GM23248 (cell line): ENCODE results near the gene DEPDC7. TPM values are rescaled to one million over a fixed set of nuclear protein-coding genes. Genes with fewer than 3 reads are reported as not detected.

Experiments used
- DNase-seq: peaks from one replicate; pipeline ENCODE4 v3.0.0-alpha.2; 2015
- H2AFZ ChIP-seq: fragments of 200-600 bp; sonication (generic); 2 replicates; pipeline ENCODE4 v1.6.1; 2016; ENCODE audit warnings: antibody characterized with exemption
- H3F3A ChIP-seq: fragments of 200-600 bp; sonication (generic); 2 replicates; pipeline ENCODE4 v1.6.1; 2016; ENCODE audit warnings: mild to moderate bottlenecking, antibody characterized with exemption, mixed run types; ENCODE audit not compliant: insufficient read depth
- H3K27ac ChIP-seq: fragments of 200-600 bp; sonication (generic); 2 replicates; pipeline ENCODE4 v1.5.1; 2016; ENCODE audit warnings: mild to moderate bottlenecking
- H3K27me3 ChIP-seq: fragments of 200-600 bp; sonication (generic); replicated peaks from 2 replicates; pipeline ENCODE4 v1.6.1; 2016; ENCODE audit warnings: mild to moderate bottlenecking; ENCODE audit not compliant: insufficient read depth
- H3K36me3 ChIP-seq: fragments of 200-600 bp; sonication (generic); 2 replicates; pipeline ENCODE4 v1.6.1; 2016; ENCODE audit warnings: low read depth, mild to moderate bottlenecking
- H3K4me1 ChIP-seq: fragments of 200-600 bp; sonication (generic); 2 replicates; pipeline ENCODE4 v1.6.1; 2016; ENCODE audit warnings: mild to moderate bottlenecking; ENCODE audit not compliant: insufficient read depth
- H3K4me2 ChIP-seq: fragments of 200-600 bp; sonication (generic); one replicate; pipeline ENCODE4 v1.6.1; 2016; ENCODE audit warnings: mild to moderate bottlenecking; ENCODE audit not compliant: unreplicated experiment
- H3K4me3 ChIP-seq: fragments of 200-600 bp; sonication (generic); 2 replicates; pipeline ENCODE4 v1.5.1; 2016; ENCODE audit warnings: mild to moderate bottlenecking
- H3K79me2 ChIP-seq: fragments of 200-600 bp; sonication (generic); 2 replicates; pipeline ENCODE4 v1.6.1; 2016; ENCODE audit warnings: mild to moderate bottlenecking; ENCODE audit not compliant: insufficient read depth
- H3K9ac ChIP-seq: fragments of 200-600 bp; sonication (generic); 2 replicates; pipeline ENCODE4 v1.6.1; 2016; ENCODE audit warnings: mild to moderate bottlenecking
- H3K9me2 ChIP-seq: fragments of 200-600 bp; sonication (generic); 2 replicates; pipeline ENCODE4 v1.6.1; 2016; ENCODE audit warnings: mixed run types, mild to moderate bottlenecking, moderate library complexity; ENCODE audit not compliant: insufficient read depth
- H3K9me3 ChIP-seq: fragments of 200-600 bp; sonication (generic); one replicate; pipeline ENCODE4 v1.6.1; 2017; ENCODE audit warnings: low read depth
- H4K20me1 ChIP-seq: fragments of 200-600 bp; sonication (generic); 2 replicates; pipeline ENCODE4 v1.6.0; 2016; ENCODE audit not compliant: insufficient read depth
- EZH2 ChIP-seq: fragments of 200-600 bp; sonication (generic); IDR thresholded peaks from 2 replicates; pipeline ENCODE4 v1.6.1; 2018; ENCODE audit warnings: antibody characterized with exemption, mild to moderate bottlenecking; ENCODE audit not compliant: insufficient read depth, poor library complexity, severe bottlenecking
- EZH2phosphoT487 ChIP-seq: fragments of 200-600 bp; sonication (generic); IDR thresholded peaks from 2 replicates; pipeline ENCODE4 v1.6.1; 2018; ENCODE audit warnings: antibody characterized with exemption, moderate library complexity, mild to moderate bottlenecking, low read depth; ENCODE audit not compliant: insufficient read depth
- WGBS, 2 experiments: methylation state at CpG; one replicate each; pipeline ENCODE4 v1.1.6; 2015 to 2017; ENCODE audit warnings: low lambda C conversion rate in 2 of 2, low coverage in 1 of 2; ENCODE audit errors: missing lambda C conversion rate in 2 of 2; 5-methylcytosine and 5-hydroxymethylcytosine counted together
- in situ Hi-C: fragments of 300-500 bp; cut with MboI; formaldehyde crosslinking; loops from 2 replicates; pipeline ENCODE4 v1.15.0; 2020
- polyA plus RNA-seq: library from polyadenylated mRNA; unstranded; fragments of >200 nt; fragmentation: Nextera tagmentation; extraction: Ambion mirVana; gene quantifications from 2 replicates; pipeline ENCODE4 v1.2.1, GENCODE V29; 2016
- total RNA-seq: library from RNA; depleted of rRNA; stranded (reverse); fragments of >200 nt; shearing (Covaris generic); gene quantifications from 2 replicates; pipeline ENCODE4 v1.2.3, GENCODE V29; 2014

Gene DEPDC7
- total and polyA plus RNA-seq, 2 experiments from 2014 or later: 4.8 to 9.9 TPM

DNA sequence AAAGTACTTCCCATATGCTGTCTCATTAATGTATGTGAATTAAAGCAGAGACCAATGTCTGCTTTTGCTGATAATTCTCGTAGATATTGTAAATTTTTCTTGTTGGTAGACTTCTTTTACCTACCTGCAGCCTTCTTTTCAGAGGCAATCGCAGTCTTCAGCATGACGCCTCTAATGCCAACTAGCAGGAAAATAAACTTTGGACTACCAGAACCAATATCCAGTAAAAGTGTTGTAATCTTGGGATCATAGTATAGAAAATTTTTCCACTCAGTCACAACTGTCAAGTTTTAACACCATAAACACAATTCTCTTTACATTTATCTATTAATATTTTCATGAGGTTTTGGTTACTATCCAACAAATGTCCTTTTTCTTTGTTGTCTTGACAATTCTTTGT is 2.3 kb downstream of the DEPDC7 start:
- H3K27me3 ChIP-seq: no peaks in the 10 kb centered on the region
- H3K4me3 ChIP-seq: no peak overlapping the region
- H3K36me3 ChIP-seq: no peaks in the 10 kb centered on the region
- H2AFZ ChIP-seq: no peak overlapping the region
- H3K9me3 ChIP-seq: no peaks in the 10 kb centered on the region
- H3F3A ChIP-seq: peaks cover 7% of the 10 kb centered on the region; the same call in 1 of the 2 replicates
- H3K9ac ChIP-seq: no peak overlapping the region
- H3K4me1 ChIP-seq: peaks cover 10% of the 10 kb centered on the region
- 95 to 99% methylated on average over 3 of the region's 3 CpGs for WGBS, 2 experiments
- in situ Hi-C loops: no loop called here
- no peak overlapping the region for H3K4me2 ChIP-seq
- peaks cover 52% of the 10 kb centered on the region for H3K79me2 ChIP-seq
- no peaks in the 10 kb centered on the region for H3K9me2 ChIP-seq
- no peak overlapping the region for H3K27ac ChIP-seq
- no peak for TF ChIP-seq EZH2phosphoT487
- TF ChIP-seq EZH2: no peak
- H4K20me1 ChIP-seq: no peaks in the 10 kb centered on the region
- no peak for DNase-seq

- no peak overlapping the region for H3K4me2 ChIP-seq
Observed at GRCh38 chr11:33018840-33019239, 3.2 kb downstream of the DEPDC7 start.

GRCh38 chr11:33021501-33021900 is 5.8 kb downstream of the DEPDC7 start:
- no peak for DNase-seq

More at GRCh38 chr11:33018840-33019239, 3.2 kb downstream of the DEPDC7 start:
- H2AFZ ChIP-seq: no peak overlapping the region
- peaks cover 61% of the 10 kb centered on the region for H3K79me2 ChIP-seq
- H3K27ac ChIP-seq: no peak overlapping the region
- no peaks in the 10 kb centered on the region for H3K27me3 ChIP-seq
- H3K9me2 ChIP-seq: no peaks in the 10 kb centered on the region
- no peaks in the 10 kb centered on the region for H3K36me3 ChIP-seq
- no peaks in the 10 kb centered on the region for H3K9me3 ChIP-seq
- no peak for DNase-seq
- H3K9ac ChIP-seq: no peak overlapping the region
- no peaks in the 10 kb centered on the region for H4K20me1 ChIP-seq
- H3K4me3 ChIP-seq: no peak overlapping the region
- in situ Hi-C loops: no loop called here
- peaks cover 7% of the 10 kb centered on the region; the same call in 1 of the 2 replicates for H3F3A ChIP-seq
- H3K4me1 ChIP-seq: peaks cover 10% of the 10 kb centered on the region
- TF ChIP-seq EZH2phosphoT487: no peak
- no peak for TF ChIP-seq EZH2
- 87 to 94% methylated on average over 6 of the region's 6 CpGs for WGBS, 2 experiments

DNA sequence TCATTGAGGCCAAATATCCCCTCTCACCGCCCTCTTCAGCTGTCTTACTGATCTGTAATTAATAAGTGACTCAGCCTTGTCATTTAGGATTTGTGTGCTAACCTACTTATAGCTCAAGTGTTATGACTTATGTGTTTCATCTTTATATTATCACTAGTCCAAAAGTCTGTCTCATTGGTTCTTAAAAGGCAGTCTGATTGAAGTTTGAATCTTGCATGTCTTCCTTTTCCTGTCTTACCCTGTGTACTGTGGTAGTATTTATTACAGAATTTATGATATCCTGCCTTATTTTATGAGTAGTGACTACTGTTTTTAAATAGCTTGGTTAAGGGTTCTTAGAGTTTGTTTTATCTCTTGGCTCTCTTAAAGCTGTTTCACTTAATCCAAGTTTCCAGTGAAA is 6.3 kb downstream of the DEPDC7 start:
- WGBS, 2 experiments: 93 to 94% methylated on average over 1 of the region's 1 CpG
- no peak overlapping the region for H3K4me3 ChIP-seq
- H3K4me1 ChIP-seq: peaks cover 6% of the 10 kb centered on the region
- no peak overlapping the region for H3K27ac ChIP-seq
- H3K9ac ChIP-seq: no peak overlapping the region
- no peak for DNase-seq
- peaks cover 63% of the 10 kb centered on the region for H3K79me2 ChIP-seq
- no peaks in the 10 kb centered on the region for H3K9me3 ChIP-seq
- H3K9me2 ChIP-seq: no peaks in the 10 kb centered on the region
- TF ChIP-seq EZH2 (no peak), EZH2phosphoT487 (no peak)
- H3K4me2 ChIP-seq: no peak overlapping the region
- H3K27me3 ChIP-seq: no peaks in the 10 kb centered on the region
- H2AFZ ChIP-seq: no peak overlapping the region
- peaks cover under 1% of the 10 kb centered on the region; the same call in 1 of the 2 replicates for H3F3A ChIP-seq
- in situ Hi-C loops: no loop called here
- no peaks in the 10 kb centered on the region; the same call in 1 of the 2 replicates for H3K36me3 ChIP-seq
- H4K20me1 ChIP-seq: no peaks in the 10 kb centered on the region

More at GRCh38 chr11:33021501-33021900, 5.8 kb downstream of the DEPDC7 start:
- TF ChIP-seq EZH2 (no peak), EZH2phosphoT487 (no peak)
- Histone ChIP-seq H3K27ac (no peak overlapping the region), H4K20me1 (no peaks in the 10 kb centered on the region), H3K36me3 (no peaks in the 10 kb centered on the region; the same call in 1 of the 2 replicates), H3K4me3 (no peak overlapping the region), H2AFZ (no peak overlapping the region), H3K4me1 (peaks cover 9% of the 10 kb centered on the region), H3K9ac (no peak overlapping the region), H3K79me2 (peaks cover 68% of the 10 kb centered on the region), H3K9me3 (no peaks in the 10 kb centered on the region), H3K4me2 (no peak overlapping the region), H3K27me3 (no peaks in the 10 kb centered on the region), H3F3A (peaks cover 4% of the 10 kb centered on the region; the same call in 1 of the 2 replicates), H3K9me2 (no peaks in the 10 kb centered on the region)
- in situ Hi-C loops: no loop called here
- 93 to 100% methylated on average over 1 of the region's 1 CpG for WGBS, 2 experiments
